ENCODE results near the gene CTNNA2. TPM values are rescaled to one million over a fixed set of nuclear protein-coding genes. Genes with fewer than 3 reads are reported as not detected.

Gene CTNNA2
- total and polyA plus RNA-seq, 9 of the 15 experiments (the other 6 are each of a cell fraction or from before 2014, with no cell fraction given), result 0.03 to 0.40 (median 0.15) TPM

GRCh38 chr2:79994965-79995364 lies 482.1 kb downstream of the CTNNA2 start:
- in situ Hi-C loops (cut with MboI) (no loop called here), intact Hi-C loops (cut with micrococcal nuclease) (no loop called here)
- Histone ChIP-seq H3K4me3 (no peak overlapping the region), H3K4me1 (replicated peaks in 1 of 2; ENCODE audit: control insufficient read depth in 2 of 2, insufficient read depth in 2 of 2, low read length in 2 of 2) (no peaks in the 10 kb centered on the region), H3K4me2 (ENCODE audit: insufficient read depth, low read length) (no peak overlapping the region), H3K36me3 (ENCODE audit: control insufficient read depth, insufficient read depth, low read length) (no peaks in the 10 kb centered on the region), H3K9me1 (ENCODE audit: control insufficient read depth, insufficient read depth, low read length) (no peaks in the 10 kb centered on the region), H3K9ac (ENCODE audit: insufficient read depth in 1 of 2, low read depth in 2 of 2, low read length in 2 of 2) (no peak overlapping the region), H3K79me2 (ENCODE audit: control insufficient read depth, insufficient read depth, low read length) (no peaks in the 10 kb centered on the region), H3K27me3 (ENCODE audit: control insufficient read depth in 2 of 2, insufficient read depth in 2 of 2, low read length in 2 of 2) (no peaks in the 10 kb centered on the region), H3K27ac (ENCODE audit: extremely low read depth, low read depth, low read length) (no peak overlapping the region), H4K20me1 (replicated peaks; ENCODE audit: control insufficient read depth, insufficient read depth, low read length) (no peaks in the 10 kb centered on the region), H3K9me3 (replicated peaks; ENCODE audit: control insufficient read depth, insufficient read depth, low read depth, low read length) (no peaks in the 10 kb centered on the region), H2AFZ (ENCODE audit: low read depth, low read length) (no peak overlapping the region)
- no peak for ATAC-seq
- POLR2A ChIA-PET, result no interaction called here
- TF ChIP-seq TBP (optimal IDR thresholded peaks at IDR 0.05; ENCODE audit: low read depth, low read length) (no peak), CAMTA2 (CRISPR knock-in tag; conservative IDR thresholded peaks at IDR 0.05) (no peak), MAFG (tag; conservative IDR thresholded peaks at IDR 0.05) (no peak), FOXJ2 (tag; IDR thresholded peaks at IDR 0.05) (no peak), MAFK (IDR thresholded peaks at IDR 0.05; ENCODE audit: low read length) (no peak), NKRF (IDR thresholded peaks at IDR 0.05; ENCODE audit: borderline replicate concordance) (no peak), BRF1 (IDR thresholded peaks at IDR 0.05; ENCODE audit: borderline replicate concordance, extremely low read depth, insufficient read length) (no peak), MXI1 (IDR thresholded peaks at IDR 0.05; ENCODE audit: low read depth, low read length) (no peak), SRSF3 (IDR thresholded peaks at IDR 0.05; ENCODE audit: insufficient read depth, low read length) (no peak), POLR2B (IDR thresholded peaks at IDR 0.05; ENCODE audit: low read depth, partially characterized antibody) (no peak), XRCC3 (IDR thresholded peaks at IDR 0.05) (no peak), DEAF1 (CRISPR knock-in tag; IDR thresholded peaks at IDR 0.05) (no peak), ZBTB5 (IDR thresholded peaks at IDR 0.05) (no peak), FOS (IDR thresholded peaks at IDR 0.05; ENCODE audit: extremely low read depth, insufficient read length) (no peak), BCOR (IDR thresholded peaks at IDR 0.05) (no peak), JUN (IDR thresholded peaks at IDR 0.05; ENCODE audit: borderline replicate concordance, low read depth, low read length) (no peak), JUN (CRISPR knock-in tag; IDR thresholded peaks at IDR 0.05; ENCODE audit: borderline replicate concordance) (no peak), SNRNP70 (optimal IDR thresholded peaks at IDR 0.05; ENCODE audit: low read depth, low read length) (no peak), NEUROD1 (IDR thresholded peaks at IDR 0.05; ENCODE audit: borderline replicate concordance, low read depth, low read length, partially characterized antibody) (no peak)
- no peak for DNase-seq (ENCODE audit: extremely low read depth in 1 of 4, low spot score in 3 of 4)
- FAIRE-seq, result no peak
- BruUV-seq (replicated peaks), result no TSS peak
- CTCF ChIA-PET (ENCODE audit: low intra/inter-chr PET ratio), result no interaction called here

Measured in K562 (cell line).